ENCODE results near the gene ERC2. TPM values are rescaled to one million over a fixed set of nuclear protein-coding genes. Genes with fewer than 3 reads are reported as not detected.
"Not testable (repeated sequence)": the region's sequence is repeated elsewhere in the genome, so short reads cannot be mapped to it uniquely, and the experiment has no call there.

Gene ERC2
- total RNA-seq, 1 donor from 2014 or later = 0.99 TPM

GRCh38 chr3:56282341-56282740 lies 185.9 kb downstream of the ERC2 start:
- no peak for DNase-seq
- Histone ChIP-seq H3K27ac (replicated peaks) (no peak overlapping the region), H3K36me3 (no peaks in the 10 kb centered on the region), H3K4me1 (no peaks in the 10 kb centered on the region), H3K27me3 (ENCODE audit: low read depth) (peaks cover 15% of the 10 kb centered on the region), H3K9me3 (replicated peaks) (peaks cover 17% of the 10 kb centered on the region), H3K4me3 (no peak overlapping the region)
- TF ChIP-seq, protein P1, sequence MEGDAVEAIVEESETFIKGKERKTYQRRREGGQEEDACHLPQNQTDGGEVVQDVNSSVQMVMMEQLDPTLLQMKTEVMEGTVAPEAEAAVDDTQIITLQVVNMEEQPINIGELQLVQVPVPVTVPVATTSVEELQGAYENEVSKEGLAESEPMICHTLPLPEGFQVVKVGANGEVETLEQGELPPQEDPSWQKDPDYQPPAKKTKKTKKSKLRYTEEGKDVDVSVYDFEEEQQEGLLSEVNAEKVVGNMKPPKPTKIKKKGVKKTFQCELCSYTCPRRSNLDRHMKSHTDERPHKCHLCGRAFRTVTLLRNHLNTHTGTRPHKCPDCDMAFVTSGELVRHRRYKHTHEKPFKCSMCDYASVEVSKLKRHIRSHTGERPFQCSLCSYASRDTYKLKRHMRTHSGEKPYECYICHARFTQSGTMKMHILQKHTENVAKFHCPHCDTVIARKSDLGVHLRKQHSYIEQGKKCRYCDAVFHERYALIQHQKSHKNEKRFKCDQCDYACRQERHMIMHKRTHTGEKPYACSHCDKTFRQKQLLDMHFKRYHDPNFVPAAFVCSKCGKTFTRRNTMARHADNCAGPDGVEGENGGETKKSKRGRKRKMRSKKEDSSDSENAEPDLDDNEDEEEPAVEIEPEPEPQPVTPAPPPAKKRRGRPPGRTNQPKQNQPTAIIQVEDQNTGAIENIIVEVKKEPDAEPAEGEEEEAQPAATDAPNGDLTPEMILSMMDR (IDR thresholded peaks at IDR 0.05; ENCODE audit: borderline replicate concordance) = no peak
- intact Hi-C loops (cut with micrococcal nuclease) = no loop called here

DNA sequence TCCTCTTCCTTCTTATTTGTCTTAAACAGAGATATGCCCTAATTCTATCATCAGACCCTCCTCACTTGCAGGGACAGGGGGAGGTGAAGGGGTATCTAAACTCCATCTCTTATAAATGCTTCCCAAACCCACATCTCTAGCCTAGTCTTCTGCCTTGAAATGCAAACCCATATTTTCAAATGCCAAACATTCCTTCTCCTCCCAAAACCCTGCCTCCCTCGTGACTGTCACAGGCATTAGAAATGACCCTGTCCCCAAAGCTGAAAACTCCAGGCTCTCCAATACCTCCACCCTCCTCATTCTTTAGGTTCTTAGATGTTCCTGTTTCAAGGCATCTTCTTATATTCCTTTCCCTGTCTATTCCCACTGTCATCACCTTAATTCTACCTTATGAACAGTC lies 191.0 kb downstream of the ERC2 start:
- intact Hi-C loops (cut with micrococcal nuclease) = no loop called here
- no peaks in the 10 kb centered on the region for H3K27me3 ChIP-seq (ENCODE audit: low read depth)
- TF ChIP-seq, protein P1 (IDR thresholded peaks at IDR 0.05; ENCODE audit: borderline replicate concordance) = no peak
- peaks cover 17% of the 10 kb centered on the region for H3K9me3 ChIP-seq (replicated peaks)
- H3K4me1 ChIP-seq = no peaks in the 10 kb centered on the region
- H3K27ac ChIP-seq (replicated peaks) = no peak overlapping the region
- H3K4me3 ChIP-seq = no peak overlapping the region
- DNase-seq = no peak
- no peaks in the 10 kb centered on the region for H3K36me3 ChIP-seq

DNA sequence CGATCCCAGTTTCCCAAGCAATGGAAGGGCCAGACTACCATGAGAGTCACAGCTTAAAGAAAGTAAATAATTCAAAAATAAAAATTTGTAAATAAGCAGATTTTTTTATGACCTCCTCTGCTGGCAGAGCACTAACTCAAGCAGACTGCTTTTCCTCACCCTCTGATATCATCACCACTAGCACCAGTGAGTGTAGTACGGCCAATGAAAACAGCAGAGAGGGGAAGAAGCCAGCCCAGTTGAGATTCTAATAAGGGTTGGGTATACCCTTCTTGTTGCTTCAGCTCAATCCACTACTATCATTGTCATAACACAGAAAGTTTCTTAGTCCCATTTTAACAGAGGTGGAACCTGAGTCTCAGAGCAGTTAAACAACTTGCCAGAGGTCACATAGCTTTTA lies 193.1 kb downstream of the ERC2 start:
- Histone ChIP-seq H3K27ac (replicated peaks) (peak overlapping the region; percentile 24), H3K27me3 (ENCODE audit: low read depth) (no peaks in the 10 kb centered on the region), H3K9me3 (replicated peaks) (peaks cover 15% of the 10 kb centered on the region), H3K4me3 (no peak overlapping the region), H3K36me3 (no peaks in the 10 kb centered on the region), H3K4me1 (peaks cover 3% of the 10 kb centered on the region)
- intact Hi-C loops (cut with micrococcal nuclease) = no loop called here
- TF ChIP-seq, protein P1 (IDR thresholded peaks at IDR 0.05; ENCODE audit: borderline replicate concordance) = no peak
- DNase-seq = no peak

DNA sequence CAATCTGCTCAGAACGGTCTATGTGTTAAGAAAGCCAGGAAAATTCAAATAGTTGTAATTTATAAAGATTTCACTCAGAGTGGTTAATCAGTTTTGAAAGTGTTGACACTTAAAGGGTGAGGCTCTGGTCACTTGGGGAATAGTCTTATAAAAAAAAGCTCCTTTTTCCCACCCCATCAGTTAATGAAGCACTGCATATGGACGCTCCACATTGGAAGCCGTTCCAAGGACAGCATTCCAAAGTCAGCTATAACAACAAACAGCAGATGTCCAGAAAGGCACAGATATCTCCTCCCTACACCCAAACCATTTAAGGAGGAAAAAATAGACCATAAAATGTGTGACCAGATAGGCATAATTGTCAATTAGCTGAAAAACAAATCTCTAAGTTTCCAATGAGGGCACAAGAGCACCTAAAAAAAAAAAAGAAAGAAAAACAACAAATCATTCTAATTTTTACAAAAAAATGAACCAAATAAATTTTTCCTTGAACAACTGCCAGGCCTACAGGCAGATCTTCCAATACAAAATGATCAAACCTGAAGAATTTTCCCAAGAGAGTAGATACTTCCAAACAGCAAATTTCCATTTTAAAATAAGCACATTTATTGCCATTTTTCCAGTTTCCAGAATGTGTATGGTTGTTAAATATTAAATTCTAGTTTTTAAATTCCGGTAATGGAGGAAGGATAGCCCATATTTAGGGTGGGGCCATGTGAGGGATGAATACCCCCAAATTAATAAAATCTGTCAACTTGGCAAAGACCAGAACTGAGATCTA lies 198.3 kb downstream of the ERC2 start:
- Histone ChIP-seq H3K27me3 (ENCODE audit: low read depth) (no peaks in the 10 kb centered on the region), H3K9me3 (replicated peaks) (peaks cover 5% of the 10 kb centered on the region), H3K27ac (replicated peaks) (peak overlapping the region; percentile 22), H3K4me3 (no peak overlapping the region), H3K36me3 (no peaks in the 10 kb centered on the region), H3K4me1 (peaks cover 4% of the 10 kb centered on the region)
- intact Hi-C loops (cut with micrococcal nuclease) = no loop called here
- no peak for DNase-seq
- TF ChIP-seq, protein P1 (IDR thresholded peaks at IDR 0.05; ENCODE audit: borderline replicate concordance) = no peak

DNA sequence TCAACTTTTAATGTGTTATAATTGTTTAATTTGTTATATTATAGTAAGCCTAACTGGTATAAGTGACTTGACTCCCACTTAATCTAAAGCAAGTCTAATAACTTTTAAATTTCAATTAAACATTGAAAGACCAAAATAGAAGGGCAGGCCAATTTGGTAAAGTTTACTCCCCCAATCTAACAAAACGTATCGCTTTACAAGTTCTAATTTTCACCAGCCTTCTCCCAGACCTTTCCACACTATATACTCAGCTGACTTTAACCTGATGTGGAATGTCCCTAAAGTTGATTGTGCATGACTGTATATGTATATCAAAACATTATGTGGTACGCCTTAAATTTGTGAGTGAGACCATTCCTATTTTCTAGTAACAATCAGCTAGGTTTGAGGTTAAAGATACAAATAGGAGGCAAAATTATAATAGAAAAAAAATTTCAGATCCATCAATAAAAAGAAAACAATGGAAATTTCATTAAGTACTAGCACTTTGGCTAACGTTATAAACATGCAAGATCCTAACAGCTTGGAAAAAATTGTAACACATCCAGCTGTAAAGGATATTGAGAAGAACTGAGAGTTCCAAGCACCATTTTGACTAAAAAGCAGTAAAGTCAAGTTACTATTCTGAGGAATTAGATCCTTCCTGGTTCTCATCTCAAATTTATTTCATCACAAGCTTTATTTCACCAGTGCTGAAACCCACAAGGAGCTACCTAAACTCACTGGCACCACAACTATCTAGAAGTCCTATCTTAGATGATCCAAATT lies 199.5 kb downstream of the ERC2 start:
- Histone ChIP-seq H3K9me3 (replicated peaks) (peaks cover 7% of the 10 kb centered on the region), H3K27ac (replicated peaks) (peak overlapping the region; percentile 22), H3K4me3 (no peak overlapping the region), H3K36me3 (no peaks in the 10 kb centered on the region), H3K27me3 (ENCODE audit: low read depth) (no peaks in the 10 kb centered on the region), H3K4me1 (peaks cover 4% of the 10 kb centered on the region)
- TF ChIP-seq, protein P1 (IDR thresholded peaks at IDR 0.05; ENCODE audit: borderline replicate concordance) = no peak
- no peak for DNase-seq
- intact Hi-C loops (cut with micrococcal nuclease) = no loop called here

GRCh38 chr3:56261852-56262251 lies 206.4 kb downstream of the ERC2 start:
- H3K36me3 ChIP-seq; H3K4me1 ChIP-seq; DNase-seq; intact Hi-C loops (cut with micrococcal nuclease); H3K4me3 ChIP-seq; H3K27ac ChIP-seq (replicated peaks): not testable (repeated sequence)
- Histone ChIP-seq H3K9me3 (replicated peaks) (peaks cover 12% of the 10 kb centered on the region), H3K27me3 (ENCODE audit: low read depth) (peaks cover 20% of the 10 kb centered on the region)
